SK-N-SH (cell line): Measurements from ENCODE around the gene ATG16L1. TPM values are rescaled to one million over a fixed set of nuclear protein-coding genes. Genes with fewer than 3 reads are reported as not detected.

Experiments used
- CTCF ChIA-PET: fragments of 300-600, 350-600 bp; formaldehyde crosslinking; extraction: SDS; loops from one replicate; lab custom pipeline; 2021; lab: Yijun Ruan, JAX
- POLR2A ChIA-PET: fragments of 350-600 bp; sonication (Branson Sonifier 250); formaldehyde crosslinking; extraction: SDS; loops from one replicate; lab custom pipeline; 2020; ENCODE audit warnings: antibody characterized with exemption, inconsistent platforms; lab: Yijun Ruan, JAX
- DNase-seq: peaks from one replicate; pipeline ENCODE4 v3.0.0; 2012
- H2AFZ ChIP-seq: fragments of 200-600 bp; sonication (generic); 2 replicates; pipeline ENCODE4 v1.8.1; 2016; ENCODE audit warnings: antibody characterized with exemption, mild to moderate bottlenecking, low read depth
- H3F3A ChIP-seq: fragments of 200-600 bp; sonication (generic); replicated peaks from 2 replicates; pipeline ENCODE3; 2016; ENCODE audit warnings: antibody characterized with exemption, mild to moderate bottlenecking; ENCODE audit not compliant: insufficient read depth
- H3K27ac ChIP-seq, 2 experiments: fragments of 200-500 bp in 1 of 2; fragments of 200-600 bp in 1 of 2; sonication (Bioruptor generic) in 1 of 2; sonication (generic), shearing (Covaris generic) in 1 of 2; 2 replicates each; pipeline versions ENCODE4 v1.5.1 to v1.6.1; 2014 to 2016; ENCODE audit warnings: low read depth in 2 of 2, inconsistent platforms in 1 of 2, low read length in 1 of 2, mild to moderate bottlenecking in 1 of 2, mixed read lengths in 1 of 2
- H3K27me3 ChIP-seq: fragments of 200-600 bp; sonication (generic), shearing (Covaris generic); 2 replicates; pipeline ENCODE4 v1.6.1; 2016; ENCODE audit warnings: mixed run types; ENCODE audit not compliant: insufficient read depth
- H3K36me3 ChIP-seq, 2 experiments: fragments of 200-500 bp in 1 of 2; fragments of 200-600 bp in 1 of 2; sonication (Bioruptor generic) in 1 of 2; sonication (generic) in 1 of 2; replicated peaks in 1 of 2; 2 replicates each; pipeline versions ENCODE3 to v1.5.1; 2014 to 2016; ENCODE audit warnings: low read length in 1 of 2, mild to moderate bottlenecking in 1 of 2; ENCODE audit not compliant: insufficient read depth in 2 of 2, control insufficient read depth in 1 of 2
- H3K4me1 ChIP-seq, 2 experiments: fragments of 200-500 bp in 1 of 2; fragments of 200-600 bp in 1 of 2; sonication (Bioruptor generic) in 1 of 2; sonication (generic), shearing (Covaris generic) in 1 of 2; 2 replicates each; pipeline versions ENCODE4 v1.5.1 to v1.6.1; 2014 to 2016; ENCODE audit warnings: low read depth in 1 of 2, low read length in 1 of 2, mixed run types in 1 of 2; ENCODE audit not compliant: insufficient read depth in 2 of 2, control insufficient read depth in 1 of 2
- H3K4me2 ChIP-seq: fragments of 200-600 bp; sonication (generic), shearing (Covaris generic); 2 replicates; pipeline ENCODE4 v1.6.1; 2017; ENCODE audit warnings: mixed run types
- H3K4me3 ChIP-seq, 2 experiments: fragments of 200-500 bp in 1 of 2; fragments of 200-600 bp in 1 of 2; sonication (Bioruptor generic) in 1 of 2; sonication (generic), shearing (Covaris generic) in 1 of 2; 2 replicates each; pipeline versions ENCODE4 v1.5.1 to v1.8.1; 2014 to 2016; ENCODE audit warnings: low read depth in 2 of 2, inconsistent platforms in 1 of 2, low read length in 1 of 2, mild to moderate bottlenecking in 1 of 2, mixed read lengths in 1 of 2, moderate library complexity in 1 of 2
- H3K79me2 ChIP-seq: fragments of 200-600 bp; sonication (generic); 2 replicates; pipeline ENCODE4 v1.8.1; 2017; ENCODE audit warnings: mild to moderate bottlenecking; ENCODE audit not compliant: insufficient read depth
- H3K9ac ChIP-seq: fragments of 200-600 bp; sonication (generic); 2 replicates; pipeline ENCODE4 v1.6.1; 2017; ENCODE audit warnings: mixed run types
- H3K9me2 ChIP-seq: fragments of 200-600 bp; sonication (generic); 2 replicates; pipeline ENCODE4 v1.6.1; 2017; ENCODE audit warnings: mixed run types
- H3K9me3 ChIP-seq: fragments of 200-600 bp; sonication (generic); 2 replicates; pipeline ENCODE4 v1.6.1; 2017; ENCODE audit warnings: mixed run types, mild to moderate bottlenecking, moderate library complexity
- H4K20me1 ChIP-seq: fragments of 200-600 bp; sonication (generic); 2 replicates; pipeline ENCODE4 v1.6.1; 2017; ENCODE audit warnings: mild to moderate bottlenecking, mixed run types; ENCODE audit not compliant: insufficient read depth
- CTCF ChIP-seq: fragments of 200-600 bp; sonication (generic); IDR thresholded peaks from 2 replicates; pipeline ENCODE4 v1.6.1; 2017; ENCODE audit warnings: antibody characterized with exemption, mild to moderate bottlenecking, moderate library complexity
- EZH2phosphoT487 ChIP-seq: fragments of 200-600 bp; sonication (generic); IDR thresholded peaks from 2 replicates; pipeline ENCODE4 v1.6.1; 2017; ENCODE audit warnings: low read depth, mixed run types, mild to moderate bottlenecking, antibody characterized with exemption, moderate library complexity, borderline replicate concordance
- FOXJ3 ChIP-seq: sonication (generic); formaldehyde crosslinking; IDR thresholded peaks from 2 replicates; pipeline ENCODE4 v1.5.1; 2020; ENCODE audit warnings: mild to moderate bottlenecking, missing genetic modification reagents
- FOXM1 ChIP-seq: IDR thresholded peaks from 2 replicates; pipeline ENCODE4 v1.4.0; 2012; ENCODE audit warnings: low read depth, mild to moderate bottlenecking
- MAX ChIP-seq: IDR thresholded peaks from 2 replicates; pipeline ENCODE4 v1.4.0; 2012; ENCODE audit warnings: low read depth
- MXI1 ChIP-seq: IDR thresholded peaks from 2 replicates; pipeline ENCODE4 v1.6.1; 2012; ENCODE audit warnings: mild to moderate bottlenecking, low read depth, low read length, improper control_type of control experiment
- NFIC ChIP-seq: IDR thresholded peaks from 2 replicates; pipeline ENCODE4 v1.4.0; 2012; ENCODE audit warnings: borderline replicate concordance
- PBX3 ChIP-seq: IDR thresholded peaks from 2 replicates; pipeline ENCODE4; 2012
- RAD21 ChIP-seq: IDR thresholded peaks from 2 replicates; pipeline ENCODE4 v1.6.1; 2012; ENCODE audit warnings: mild to moderate bottlenecking, low read length
- RCOR1 ChIP-seq: fragments of 150-350 bp; IDR thresholded peaks from 2 replicates; pipeline ENCODE4 v1.6.1; 2017; ENCODE audit warnings: antibody characterized with exemption, low read length
- REST ChIP-seq: IDR thresholded peaks from 2 replicates; pipeline ENCODE4 v1.6.1; 2012; ENCODE audit warnings: mild to moderate bottlenecking, low read depth, low read length, moderate library complexity
- RFX5 ChIP-seq: IDR thresholded peaks from 2 replicates; pipeline ENCODE4 v1.6.1; 2012; ENCODE audit warnings: mild to moderate bottlenecking, improper control_type of control experiment, low read length
- RXRA ChIP-seq: IDR thresholded peaks from 2 replicates; pipeline ENCODE4 v1.4.0; 2012; ENCODE audit warnings: low read depth, mild to moderate bottlenecking, borderline replicate concordance
- SIN3A ChIP-seq: IDR thresholded peaks from 2 replicates; pipeline ENCODE4 v1.6.1; 2012; ENCODE audit warnings: low read depth, mild to moderate bottlenecking, low read length, moderate library complexity, borderline replicate concordance
- TAF1 ChIP-seq: IDR thresholded peaks from 2 replicates; pipeline ENCODE4 v1.6.1; 2012; ENCODE audit warnings: low read depth, mild to moderate bottlenecking, low read length, moderate library complexity, borderline replicate concordance
- TCF12 ChIP-seq: IDR thresholded peaks from 2 replicates; pipeline ENCODE4 v1.4.0; 2012
- TEAD4 ChIP-seq: IDR thresholded peaks from 2 replicates; pipeline ENCODE4 v1.4.0; 2012; ENCODE audit warnings: mild to moderate bottlenecking, borderline replicate concordance; ENCODE audit not compliant: insufficient read depth
- YY1 ChIP-seq: IDR thresholded peaks from 2 replicates; pipeline ENCODE4 v1.4.0; 2012; ENCODE audit warnings: low read depth, mild to moderate bottlenecking
- WGBS: methylation state at CpG from one replicate; pipeline ENCODE4 v1.1.6; 2017; ENCODE audit warnings: low lambda C conversion rate; 5-methylcytosine and 5-hydroxymethylcytosine counted together
- polyA plus RNA-seq, 3 experiments: library from polyadenylated mRNA; depleted of rRNA; stranded (reverse); fragments of >200 nt; gene quantifications; 2 replicates each; pipeline ENCODE4 v1.2.3, GENCODE V29; 2012

ATG16L1 gene
- polyA plus RNA-seq, 1 of the 3 experiments (the other 2 are of a cell fraction), result 22.2 TPM

- TF ChIP-seq REST, result no peak
- TF ChIP-seq, all 33 proteins: peak for 0
Observed at GRCh38 chr2:233260661-233261060, 9.2 kb downstream of the ATG16L1 start (continued).

GRCh38 chr2:233261819-233262555, 10.5 kb downstream of the ATG16L1 start:
- H2AFZ ChIP-seq, result no peak overlapping the region

GRCh38 chr2:233262562-233262961, 11.1 kb downstream of the ATG16L1 start:
- Histone ChIP-seq H3K9me2 (no peaks in the 10 kb centered on the region), H4K20me1 (no peaks in the 10 kb centered on the region), H3K9ac (no peak overlapping the region), H2AFZ (no peak overlapping the region), H3K27ac (no peak overlapping the region), H3K27me3 (no peaks in the 10 kb centered on the region), H3K4me2 (no peak overlapping the region), H3K4me3 (no peak overlapping the region), H3K79me2 (peaks cover 35% of the 10 kb centered on the region), H3F3A (no peaks in the 10 kb centered on the region), H3K36me3 (peaks cover 63 to 87% of the 10 kb centered on the region in 2 experiments), H3K4me1 (no peaks in the 10 kb centered on the region), H3K9me3 (no peaks in the 10 kb centered on the region)
- 100% methylated on average over 5 of the region's 5 CpGs for WGBS
- POLR2A ChIA-PET, result no interaction called here
- DNase-seq, result no peak
- CTCF ChIA-PET, result interaction anchor here (2.4 kb wide), 1 partner anchor 11 kb away, joined by 19 read pairs; the partner anchor contains the start of gene ATG16L1
- TF ChIP-seq RXRA (no peak), CTCF (no peak), MXI1 (no peak), TCF12 (no peak), FOXM1 (no peak), TAF1 (no peak), RCOR1 (no peak), EZH2phosphoT487 (no peak), TEAD4 (no peak), YY1 (no peak), RAD21 (no peak), NFIC (no peak), PBX3 (no peak), RFX5 (no peak)

More at GRCh38 chr2:233261819-233262555, 10.5 kb downstream of the ATG16L1 start:
- no peaks in the 10 kb centered on the region for H3K27me3 ChIP-seq
- no peak for DNase-seq
- H3K9me2 ChIP-seq, result no peaks in the 10 kb centered on the region
- no peak overlapping the region for H3K4me3 ChIP-seq
- TF ChIP-seq FOXJ3 (CRISPR knock-in tag), result no peak
- TF ChIP-seq YY1, result no peak
- no peak for TF ChIP-seq RCOR1
- no peak for TF ChIP-seq FOXM1
- no peak for TF ChIP-seq NFIC
- TF ChIP-seq MXI1, result no peak
- no peak for TF ChIP-seq MAX
- no peak for TF ChIP-seq SIN3A
- TF ChIP-seq TAF1, result no peak
- POLR2A ChIA-PET, result no interaction called here
- H3K79me2 ChIP-seq, result peaks cover 40% of the 10 kb centered on the region
- no peaks in the 10 kb centered on the region for H3F3A ChIP-seq
- H3K4me1 ChIP-seq, result no peaks in the 10 kb centered on the region
- no peaks in the 10 kb centered on the region for H3K9me3 ChIP-seq
- H4K20me1 ChIP-seq, result no peaks in the 10 kb centered on the region
- no peak overlapping the region for H3K9ac ChIP-seq
- WGBS, result 90% methylated on average over 9 of the region's 9 CpGs
- H3K4me2 ChIP-seq, result no peak overlapping the region
- no peak overlapping the region for H3K27ac ChIP-seq
- peaks cover 64 to 83% of the 10 kb centered on the region in 2 experiments for H3K36me3 ChIP-seq
- CTCF ChIA-PET, result interaction anchor here (1.1 kb wide), 1 partner anchor 11 kb away, joined by 4 read pairs; no protein-coding TSS in a partner anchor
